Neural progenitor cell (in vitro differentiated cells): ENCODE measurements around the gene GP1BA. TPM values are rescaled to one million over a fixed set of nuclear protein-coding genes. Genes with fewer than 3 reads are reported as not detected.

ENCODE experiments used
- DNase-seq: peaks from one replicate; pipeline ENCODE4 v3.0.0-alpha.2; 2016; ENCODE audit warnings: low spot score
- H2AFZ ChIP-seq: fragments of 200-600 bp; sonication (generic); replicated peaks from 2 replicates; pipeline ENCODE4 v1.6.1; 2016; ENCODE audit warnings: antibody characterized with exemption
- H3F3A ChIP-seq: fragments of 200-600 bp; sonication (generic); 2 replicates; pipeline ENCODE4 v1.6.1; 2016; ENCODE audit warnings: antibody characterized with exemption, low read depth
- H3K27ac ChIP-seq: fragments of 200-600 bp; sonication (generic); 2 replicates; pipeline ENCODE4 v1.5.1; 2016; ENCODE audit warnings: mild to moderate bottlenecking
- H3K27me3 ChIP-seq: fragments of 200-600 bp; sonication (generic); 2 replicates; pipeline ENCODE4 v1.6.1; 2016; ENCODE audit warnings: mild to moderate bottlenecking, moderate library complexity
- H3K36me3 ChIP-seq: fragments of 200-600 bp; sonication (generic); 2 replicates; pipeline ENCODE4 v1.5.1; 2016
- H3K4me1 ChIP-seq: fragments of 200-600 bp; sonication (generic); 2 replicates; pipeline ENCODE4 v1.6.1; 2016; ENCODE audit warnings: mixed run types
- H3K4me2 ChIP-seq: fragments of 200-600 bp; sonication (generic); 2 replicates; pipeline ENCODE4 v1.6.1; 2016
- H3K4me3 ChIP-seq: fragments of 200-600 bp; sonication (generic); 2 replicates; pipeline ENCODE4 v1.5.1; 2016
- H3K79me2 ChIP-seq: fragments of 200-600 bp; sonication (generic); 2 replicates; pipeline ENCODE4 v1.6.1; 2016; ENCODE audit warnings: low read depth
- H3K9ac ChIP-seq: fragments of 200-600 bp; sonication (generic); 2 replicates; pipeline ENCODE4 v1.6.1; 2016
- H3K9me3 ChIP-seq: fragments of 200-600 bp; sonication (generic); 2 replicates; pipeline ENCODE4 v1.5.1; 2016; ENCODE audit warnings: low read depth
- H4K20me1 ChIP-seq: fragments of 200-600 bp; sonication (generic); 2 replicates; pipeline ENCODE4 v1.6.1; 2016; ENCODE audit warnings: low read depth
- H3K27ac Mint-ChIP-seq: 3 replicates; pipeline ENCODE4 v1.8.0; 2021; ENCODE audit warnings: mixed read lengths
- H3K27me3 Mint-ChIP-seq: 2 replicates; pipeline ENCODE4 v1.8.0; 2022; ENCODE audit warnings: low read depth, mild to moderate bottlenecking, inconsistent platforms, moderate library complexity, mixed read lengths; ENCODE audit not compliant: insufficient read depth
- H3K36me3 Mint-ChIP-seq: 3 replicates; pipeline ENCODE4 v1.8.0; 2021; ENCODE audit warnings: mixed read lengths
- H3K4me1 Mint-ChIP-seq: 3 replicates; pipeline ENCODE4 v1.8.0; 2021; ENCODE audit warnings: mixed read lengths
- H3K4me3 Mint-ChIP-seq: 3 replicates; pipeline ENCODE4 v1.8.0; 2021; ENCODE audit warnings: mild to moderate bottlenecking, moderate library complexity, mixed read lengths
- H3K9me3 Mint-ChIP-seq: 3 replicates; pipeline ENCODE4 v1.8.0; 2020; ENCODE audit warnings: mixed read lengths
- CTCF ChIP-seq: fragments of 200-600 bp; sonication (generic); IDR thresholded peaks from 2 replicates; pipeline ENCODE4 v1.5.1; 2017; ENCODE audit warnings: antibody characterized with exemption, mild to moderate bottlenecking
- EZH2 ChIP-seq: fragments of 200-600 bp; sonication (generic); IDR thresholded peaks from 2 replicates; pipeline ENCODE4 v1.6.1; 2017; ENCODE audit warnings: antibody characterized with exemption, mild to moderate bottlenecking, moderate library complexity
- EZH2phosphoT487 ChIP-seq: fragments of 200-600 bp; sonication (generic); IDR thresholded peaks from 2 replicates; pipeline ENCODE4 v1.6.1; 2017; ENCODE audit warnings: antibody characterized with exemption
- total RNA-seq: library from RNA; depleted of rRNA; stranded (reverse); fragments of >200 nt; gene quantifications from 2 replicates; pipeline ENCODE4 v1.2.3, GENCODE V29; 2015; ENCODE audit warnings: low replicate concordance

GP1BA gene
- total RNA-seq, 1 donor from 2014 or later, result not detected

- Histone ChIP-seq H3F3A (peaks cover 80% of the 10 kb centered on the region), H2AFZ (no peak overlapping the region), H3K9me3 (no peaks in the 10 kb centered on the region), H3K27me3 (no peaks in the 10 kb centered on the region), H3K79me2 (peaks cover 50% of the 10 kb centered on the region), H3K27ac (peak overlapping the region; percentile 85), H3K9ac (no peak overlapping the region), H3K36me3 (no peaks in the 10 kb centered on the region), H4K20me1 (peaks cover 34% of the 10 kb centered on the region), H3K4me1 (peaks cover 22% of the 10 kb centered on the region), H3K4me2 (peak overlapping the region; percentile 87), H3K4me3 (peak overlapping the region; percentile 77)
- Mint-ChIP-seq H3K9me3 (no peaks in the 10 kb centered on the region), H3K27ac (peak overlapping the region; percentile 72), H3K4me3 (peak overlapping the region; percentile 93), H3K27me3 (peaks cover 15% of the 10 kb centered on the region), H3K4me1 (peaks cover 45% of the 10 kb centered on the region), H3K36me3 (peaks cover 19% of the 10 kb centered on the region)
- peak; percentile 95 for DNase-seq
- TF ChIP-seq EZH2phosphoT487, result no peak
- no peak for TF ChIP-seq CTCF
- TF ChIP-seq EZH2, result no peak
These were observed 16.8 kb downstream of the GP1BA start for GRCh38 chr17:4948931-4949320.

- H3K27me3 Mint-ChIP-seq, result peaks cover 12% of the 10 kb centered on the region
- peak overlapping the region; percentile 72 for H3K27ac Mint-ChIP-seq
- peak overlapping the region; percentile 87 for H3K4me2 ChIP-seq
- H3K9ac ChIP-seq, result no peak overlapping the region
- peaks cover 45% of the 10 kb centered on the region for H3K79me2 ChIP-seq
- H3K4me3 Mint-ChIP-seq, result peak overlapping the region; percentile 93
- H3K36me3 ChIP-seq, result no peaks in the 10 kb centered on the region
- H3K4me1 Mint-ChIP-seq, result peaks cover 46% of the 10 kb centered on the region
- H3K4me1 ChIP-seq, result peaks cover 22% of the 10 kb centered on the region
- H2AFZ ChIP-seq, result no peak overlapping the region
- H3K27me3 ChIP-seq, result no peaks in the 10 kb centered on the region
- H3F3A ChIP-seq, result peaks cover 75% of the 10 kb centered on the region
- DNase-seq, result peak; percentile 88
- H3K4me3 ChIP-seq, result peak overlapping the region; percentile 77
- H3K36me3 Mint-ChIP-seq, result peaks cover 16% of the 10 kb centered on the region
- H3K27ac ChIP-seq, result peak overlapping the region; percentile 85
- H3K9me3 Mint-ChIP-seq, result no peaks in the 10 kb centered on the region
- no peak for TF ChIP-seq CTCF
- TF ChIP-seq EZH2phosphoT487, result no peak
- TF ChIP-seq EZH2, result no peak
- H3K9me3 ChIP-seq, result no peaks in the 10 kb centered on the region
- H4K20me1 ChIP-seq, result peaks cover 33% of the 10 kb centered on the region
These were observed 17.4 kb downstream of the GP1BA start for GRCh38 chr17:4949321-4950074.

- Mint-ChIP-seq H3K36me3 (peaks cover 15% of the 10 kb centered on the region), H3K4me1 (peaks cover 43% of the 10 kb centered on the region), H3K4me3 (peak overlapping the region; percentile 85), H3K27me3 (peaks cover 11% of the 10 kb centered on the region), H3K9me3 (no peaks in the 10 kb centered on the region), H3K27ac (peak overlapping the region; percentile 96)
- H4K20me1 ChIP-seq, result peaks cover 26% of the 10 kb centered on the region
- no peak overlapping the region for H2AFZ ChIP-seq
- H3K79me2 ChIP-seq, result peaks cover 38% of the 10 kb centered on the region
- H3K4me1 ChIP-seq, result peaks cover 22% of the 10 kb centered on the region
- H3K9me3 ChIP-seq, result no peaks in the 10 kb centered on the region
- TF ChIP-seq EZH2phosphoT487 (no peak), CTCF (no peak), EZH2 (no peak)
- peak overlapping the region; percentile 87 for H3K4me2 ChIP-seq
- no peaks in the 10 kb centered on the region for H3K36me3 ChIP-seq
- peaks cover 67% of the 10 kb centered on the region for H3F3A ChIP-seq
- H3K27me3 ChIP-seq, result no peaks in the 10 kb centered on the region
- H3K27ac ChIP-seq, result peak overlapping the region; percentile 85
- DNase-seq, result peak; percentile 72
- H3K9ac ChIP-seq, result no peak overlapping the region
- peak overlapping the region; percentile 77 for H3K4me3 ChIP-seq
These were observed 18.1 kb downstream of the GP1BA start for GRCh38 chr17:4950075-4950745.
